HepG2 (cell line): ENCODE results near the gene OGFOD3. TPM values are rescaled to one million over a fixed set of nuclear protein-coding genes. Genes with fewer than 3 reads are reported as not detected.

ENCODE experiments used
- CREM ChIP-seq, 2 experiments: sonication (generic) in 1 of 2; formaldehyde crosslinking in 1 of 2; IDR thresholded peaks; 2 replicates each; pipeline versions ENCODE4 v1.4.0 to v1.6.1; 2016 to 2020; ENCODE audit warnings: antibody characterized with exemption in 1 of 2, mild to moderate bottlenecking in 1 of 2, missing genetic modification reagents in 1 of 2
- DRAP1 ChIP-seq: IDR thresholded peaks from 2 replicates; pipeline ENCODE4 v1.6.1; 2016; ENCODE audit warnings: missing genetic modification reagents, missing compliant biosample characterization
- GMEB1 ChIP-seq: sonication (generic); formaldehyde crosslinking; IDR thresholded peaks from 2 replicates; pipeline ENCODE4 v1.5.1; 2020; ENCODE audit warnings: missing genetic modification reagents, mild to moderate bottlenecking, borderline replicate concordance
- JARID2 ChIP-seq: sonication (generic); formaldehyde crosslinking; IDR thresholded peaks from 2 replicates; pipeline ENCODE4 v1.8.1; 2023; ENCODE audit warnings: missing genetic modification reagents, inconsistent platforms; ENCODE audit not compliant: insufficient replicate concordance
- KDM2A ChIP-seq: sonication (generic); formaldehyde crosslinking; IDR thresholded peaks from 2 replicates; pipeline ENCODE4 v1.4.0; 2020; ENCODE audit warnings: low read depth, missing genetic modification reagents, borderline replicate concordance
- KDM6A ChIP-seq: IDR thresholded peaks from 2 replicates; pipeline ENCODE4 v1.6.1; 2016; ENCODE audit warnings: low read depth
- THAP7 ChIP-seq: sonication (generic); formaldehyde crosslinking; IDR thresholded peaks from 2 replicates; pipeline ENCODE4 v1.8.1; 2023; ENCODE audit warnings: mild to moderate bottlenecking, missing genetic modification reagents
- ZBTB10 ChIP-seq: sonication (generic); formaldehyde crosslinking; IDR thresholded peaks from 2 replicates; pipeline ENCODE4 v1.4.0; 2020; ENCODE audit warnings: missing genetic modification reagents, borderline replicate concordance
- ZBTB20 ChIP-seq: sonication (generic); formaldehyde crosslinking; IDR thresholded peaks from 2 replicates; pipeline ENCODE4 v1.8.1; 2023; ENCODE audit warnings: missing genetic modification reagents, low read depth, mild to moderate bottlenecking, borderline replicate concordance
- ZBTB3 ChIP-seq: sonication (generic); formaldehyde crosslinking; IDR thresholded peaks from 2 replicates; pipeline ENCODE4 v1.4.0; 2020; ENCODE audit warnings: low read depth, mild to moderate bottlenecking, moderate library complexity, missing genetic modification reagents, borderline replicate concordance
- ZFP37 ChIP-seq: sonication (generic); formaldehyde crosslinking; IDR thresholded peaks from 2 replicates; pipeline ENCODE4 v1.4.0; 2020; ENCODE audit warnings: missing genetic modification reagents, borderline replicate concordance
- ZNF143 ChIP-seq: sonication (generic); formaldehyde crosslinking; IDR thresholded peaks from 2 replicates; pipeline ENCODE4 v1.4.0; 2020; ENCODE audit warnings: missing genetic modification reagents
- ZNF230 ChIP-seq: sonication (generic); formaldehyde crosslinking; IDR thresholded peaks from 2 replicates; pipeline ENCODE4 v1.4.0; 2020; ENCODE audit warnings: mild to moderate bottlenecking, missing genetic modification reagents
- ZNF598 ChIP-seq: sonication (generic); formaldehyde crosslinking; IDR thresholded peaks from 2 replicates; pipeline ENCODE4 v1.5.1; 2020; ENCODE audit warnings: mild to moderate bottlenecking, missing genetic modification reagents, borderline replicate concordance
- ZNF609 ChIP-seq: sonication (generic); formaldehyde crosslinking; IDR thresholded peaks from 2 replicates; pipeline ENCODE4 v1.4.0; 2020; ENCODE audit warnings: mild to moderate bottlenecking, missing genetic modification reagents, borderline replicate concordance
- ZNF788 ChIP-seq: sonication (generic); formaldehyde crosslinking; IDR thresholded peaks from 2 replicates; pipeline ENCODE4 v1.5.0; 2020; ENCODE audit warnings: mild to moderate bottlenecking, missing genetic modification reagents, borderline replicate concordance
- ZNF883 ChIP-seq: sonication (generic); formaldehyde crosslinking; IDR thresholded peaks from 2 replicates; pipeline ENCODE4 v1.5.1; 2020; ENCODE audit warnings: mild to moderate bottlenecking, missing genetic modification reagents; ENCODE audit errors: not compliant biosample characterization
- polyA plus RNA-seq, 8 experiments: library from polyadenylated mRNA; depleted of rRNA in 3 of 8; stranded (reverse) in 7 of 8; unstranded in 1 of 8; fragments of >200 nt; fragmentation: Illumina TruSeq in 4 of 8; extraction: Trizol in 4 of 8; gene quantifications; 2 replicates each; pipeline versions ENCODE4 v1.2.1 to v1.2.3, GENCODE V29; 2011 to 2016; ENCODE audit warnings: low read depth in 4 of 8, missing spikeins in 1 of 8, mixed read lengths in 1 of 8; ENCODE audit not compliant: insufficient read depth in 1 of 8
- total RNA-seq, 5 experiments: library from RNA; depleted of rRNA; stranded (reverse); fragments of >200 nt; fragmentation: Illumina TruSeq; extraction: Trizol; gene quantifications; 2 replicates each; pipeline ENCODE4 v1.2.3, GENCODE V29; 2016; ENCODE audit warnings: low read depth in 1 of 5

The OGFOD3 gene
- total and polyA plus RNA-seq, 2 of the 13 experiments (the other 11 are each of a cell fraction or from before 2014, with no cell fraction given), result 40.0 to 42.1 TPM

- TF ChIP-seq ZBTB10 (CRISPR knock-in tag) (no peak), ZNF609 (CRISPR knock-in tag) (peak; percentile 48; the same call in 1 of the 2 replicates), DRAP1 (CRISPR knock-in tag) (peak; percentile 23; the same call in 1 of the 2 replicates), CREM (IDR thresholded peaks at IDR 0.05) (no peak; the same call in 1 of the 2 replicates), CREM (CRISPR knock-in tag; IDR thresholded peaks at IDR 0.05) (no peak), ZFP37 (CRISPR knock-in tag) (no peak; the same call in 1 of the 2 replicates), ZBTB3 (no peak), KDM2A (CRISPR knock-in tag) (peak; percentile 46; the same call in 1 of the 2 replicates), ZBTB20 (CRISPR knock-in tag) (no peak), GMEB1 (peak; percentile 38; the same call in 1 of the 2 replicates), JARID2 (no peak), ZNF143 (no peak), ZNF230 (CRISPR knock-in tag) (no peak), KDM6A (CRISPR knock-in tag) (no peak), ZNF883 (CRISPR knock-in tag) (no peak), ZNF598 (peak; percentile 9; the same call in 1 of the 2 replicates), THAP7 (no peak), ZNF788 (peak; percentile 72; the same call in 1 of the 2 replicates)
Measured at GRCh38 chr17:82461827-82462524, 43.6 kb upstream of the OGFOD3 start (continued).
